SU-DHL-6 (cell line): Measurements from ENCODE around the gene NELL2.

ENCODE experiments used
- H2AFZ ChIP-seq: fragments of 200-600 bp; sonication (generic); 2 replicates; pipeline ENCODE4 v1.6.1; 2014; ENCODE audit warnings: low read depth, mild to moderate bottlenecking, moderate library complexity, mixed read lengths, antibody characterized with exemption, low read length; ENCODE audit not compliant: severe bottlenecking
- H3F3A ChIP-seq: fragments of 200-600 bp; shearing (Covaris generic); 2 replicates; pipeline ENCODE4 v1.6.0; 2016; ENCODE audit warnings: antibody characterized with exemption, mild to moderate bottlenecking; ENCODE audit not compliant: insufficient read depth
- H3K27ac ChIP-seq: fragments of 200-600 bp; sonication (generic); 2 replicates; pipeline ENCODE4 v1.5.1; 2016; ENCODE audit warnings: low read depth, mild to moderate bottlenecking, low read length, moderate library complexity, mixed read lengths
- H3K27me3 ChIP-seq: fragments of 200-600 bp; sonication (generic), shearing (Covaris generic); 2 replicates; pipeline ENCODE4 v1.6.0; 2014; ENCODE audit warnings: mild to moderate bottlenecking, low read length
- H3K36me3 ChIP-seq: fragments of 200-600 bp; sonication (generic); 2 replicates; pipeline ENCODE4 v1.6.1; 2014; ENCODE audit warnings: mild to moderate bottlenecking, low read length, mixed read lengths
- H3K4me2 ChIP-seq: fragments of 300-600, 200-600 bp; shearing (Covaris generic), sonication (generic); 2 replicates; pipeline ENCODE4 v1.6.0; 2014; ENCODE audit warnings: low read length, low read depth, mild to moderate bottlenecking; ENCODE audit not compliant: poor library complexity, severe bottlenecking
- H3K4me3 ChIP-seq: fragments of 200-600 bp; sonication (generic); 2 replicates; pipeline ENCODE4 v1.5.1; 2014; ENCODE audit warnings: antibody characterized with exemption, low read length, mild to moderate bottlenecking, mixed read lengths; ENCODE audit not compliant: insufficient read depth, poor library complexity, severe bottlenecking
- H3K79me2 ChIP-seq: fragments of 200-600 bp; sonication (generic); 2 replicates; pipeline ENCODE4 v1.6.1; 2014; ENCODE audit warnings: mild to moderate bottlenecking, low read length, moderate library complexity; ENCODE audit not compliant: insufficient read depth
- H3K9ac ChIP-seq: fragments of 200-600 bp; sonication (generic); 2 replicates; pipeline ENCODE4 v1.7.0; 2014; ENCODE audit warnings: mild to moderate bottlenecking, low read length
- H3K9me2 ChIP-seq: fragments of 200-600 bp; sonication (generic); replicated peaks from 2 replicates; pipeline ENCODE4 v1.6.1; 2014; ENCODE audit warnings: low read length; ENCODE audit not compliant: insufficient read depth
- H3K9me3 ChIP-seq: fragments of 200-600 bp; sonication (generic); 2 replicates; pipeline ENCODE4 v1.6.1; 2014; ENCODE audit warnings: low read length, mixed read lengths; ENCODE audit not compliant: insufficient read depth
- H4K20me1 ChIP-seq: fragments of 200-600 bp; sonication (generic); 2 replicates; pipeline ENCODE4 v1.6.1; 2014; ENCODE audit warnings: low read depth, mild to moderate bottlenecking, antibody characterized with exemption, low read length, moderate library complexity, mixed read lengths
- CTCF ChIP-seq: fragments of 200-600 bp; sonication (generic); IDR thresholded peaks from one replicate; pipeline ENCODE4 v1.5.1; 2017; ENCODE audit warnings: antibody characterized with exemption, mild to moderate bottlenecking, low read length, moderate library complexity; ENCODE audit not compliant: insufficient read depth, poor library complexity, severe bottlenecking
- EZH2phosphoT487 ChIP-seq: fragments of 200-600 bp; sonication (generic), shearing (Covaris generic); conservative IDR thresholded peaks from 2 replicates; pipeline ENCODE4 v1.6.1; 2018; ENCODE audit warnings: mild to moderate bottlenecking, antibody characterized with exemption, low read length, moderate library complexity, mixed read lengths

The NELL2 gene

GRCh38 chr12:44570036-44570583 lies 306.0 kb downstream of the NELL2 start:
- Histone ChIP-seq H3F3A (no peaks in the 10 kb centered on the region), H3K9ac (no peak overlapping the region), H3K27ac (no peak overlapping the region), H3K9me2 (no peaks in the 10 kb centered on the region), H2AFZ (no peak overlapping the region), H3K4me2 (no peak overlapping the region), H3K79me2 (no peaks in the 10 kb centered on the region), H3K4me3 (no peak overlapping the region), H3K36me3 (no peaks in the 10 kb centered on the region), H4K20me1 (no peaks in the 10 kb centered on the region), H3K27me3 (no peaks in the 10 kb centered on the region), H3K9me3 (no peaks in the 10 kb centered on the region)
- TF ChIP-seq CTCF (no peak), EZH2phosphoT487 (no peak)

GRCh38 chr12:44565163-44565562 lies 311.0 kb downstream of the NELL2 start:
- Histone ChIP-seq H3K4me2 (no peak overlapping the region), H3K27ac (no peak overlapping the region), H3K9me2 (no peaks in the 10 kb centered on the region), H3K79me2 (no peaks in the 10 kb centered on the region), H4K20me1 (no peaks in the 10 kb centered on the region), H3K9me3 (no peaks in the 10 kb centered on the region), H3K4me3 (no peak overlapping the region), H3K9ac (no peak overlapping the region), H3F3A (no peaks in the 10 kb centered on the region), H3K27me3 (no peaks in the 10 kb centered on the region), H2AFZ (no peak overlapping the region), H3K36me3 (no peaks in the 10 kb centered on the region)
- TF ChIP-seq CTCF: no peak
- TF ChIP-seq EZH2phosphoT487: no peak

GRCh38 chr12:44563486-44563885 lies 312.6 kb downstream of the NELL2 start:
- Histone ChIP-seq H3F3A (no peaks in the 10 kb centered on the region), H2AFZ (no peak overlapping the region), H3K27ac (no peak overlapping the region), H3K27me3 (no peaks in the 10 kb centered on the region), H4K20me1 (no peaks in the 10 kb centered on the region), H3K9me2 (no peaks in the 10 kb centered on the region), H3K4me3 (no peak overlapping the region), H3K9ac (no peak overlapping the region), H3K4me2 (no peak overlapping the region), H3K9me3 (no peaks in the 10 kb centered on the region), H3K36me3 (no peaks in the 10 kb centered on the region), H3K79me2 (no peaks in the 10 kb centered on the region)
- TF ChIP-seq EZH2phosphoT487: no peak
- no peak for TF ChIP-seq CTCF
